ENCODE results near the gene TMEM176A. TPM values are rescaled to one million over a fixed set of nuclear protein-coding genes. Genes with fewer than 3 reads are reported as not detected.

TMEM176A gene
- total and polyA plus RNA-seq, 2 of the 8 experiments (the other 6 are each of a cell fraction or from before 2014, with no cell fraction given) = 1.3 to 1.5 TPM

GRCh38 chr7:150826061-150826849, 25.7 kb downstream of the TMEM176A start:
- 88% methylated on average over 6 of the region's 6 CpGs; no CpG with 5 or more reads in 1 of the 2 experiments for WGBS, 2 experiments (ENCODE audit: extremely low coverage in 1 of 2, insufficient coverage in 1 of 2, insufficient read length in 1 of 2, insufficient replicate concordance in 2 of 2, low coverage in 1 of 2, low lambda C conversion rate in 2 of 2, missing lambda C conversion rate in 1 of 2)

More at GRCh38 chr7:150826061-150826849, 25.7 kb downstream of the TMEM176A start:
- Histone ChIP-seq H3K4ac (replicated peaks; ENCODE audit: insufficient read length, low read depth, low read length) (no peak overlapping the region), H3K23me2 (ENCODE audit: low read depth, low read length) (no peaks in the 10 kb centered on the region), H3K14ac (ENCODE audit: insufficient read length) (no peak overlapping the region), H2BK15ac (ENCODE audit: low read length) (no peak overlapping the region), H3K27ac (ENCODE audit: low read depth, low read length) (no peak overlapping the region), H3K27me3 (replicated peaks in 1 of 4; ENCODE audit: control insufficient read depth in 3 of 4, extremely low read depth in 1 of 4, insufficient read depth in 3 of 4, low read length in 3 of 4) (no peaks in the 10 kb centered on the region; a peak in 1 of 7 replicates), H3K4me3 (ENCODE audit: extremely low read depth in 1 of 4, insufficient read depth in 2 of 4, low read depth in 3 of 4, low read length in 4 of 4) (no peak overlapping the region), H4K8ac (ENCODE audit: extremely low read depth, insufficient read depth, low read length) (no peak overlapping the region; the same call in 1 of the 2 replicates), H3K36me3 (ENCODE audit: control insufficient read depth in 2 of 4, insufficient read depth in 4 of 4, low read length in 3 of 4) (no peaks in the 10 kb centered on the region), H3K9ac (replicated peaks in 1 of 4; ENCODE audit: extremely low read depth in 1 of 4, low read depth in 3 of 4, low read length in 3 of 4) (no peak overlapping the region), H3K79me1 (ENCODE audit: low read depth, low read length) (no peaks in the 10 kb centered on the region; the same call in 1 of the 2 replicates), H3K23ac (ENCODE audit: insufficient read length) (no peak overlapping the region), H3K4me2 (ENCODE audit: insufficient read depth in 1 of 2, low read depth in 2 of 2, low read length in 2 of 2) (no peak overlapping the region), H2AK5ac (ENCODE audit: low read depth, low read length) (no peak overlapping the region), H2BK20ac (ENCODE audit: low read length) (no peak overlapping the region), H2AFZ (ENCODE audit: low read length) (no peak overlapping the region), H4K5ac (ENCODE audit: insufficient read length, low read depth, low read length) (no peak overlapping the region), H3K9me3 (ENCODE audit: insufficient read depth in 2 of 2, low read depth in 1 of 2, low read length in 1 of 2) (no peaks in the 10 kb centered on the region; a peak in 1 of 4 replicates), H4K91ac (replicated peaks; ENCODE audit: insufficient read length, low read length) (no peak overlapping the region), H3K18ac (ENCODE audit: extremely low read depth, low read length) (no peak overlapping the region), H2BK5ac (ENCODE audit: low read depth, low read length) (no peak overlapping the region), H3K56ac (replicated peaks; ENCODE audit: insufficient read length, low read depth, low read length) (no peak overlapping the region), H2BK12ac (ENCODE audit: low read depth, low read length) (no peak overlapping the region), H3K4me1 (replicated peaks in 1 of 4; ENCODE audit: control insufficient read depth in 3 of 4, insufficient read depth in 4 of 4, low read length in 3 of 4) (peaks cover 0 to 3% (median 0%) of the 10 kb centered on the region in 4 experiments; a peak in 2 of 7 replicates), H2BK120ac (replicated peaks; ENCODE audit: low read depth, low read length) (no peak overlapping the region), H3K79me2 (ENCODE audit: control insufficient read depth in 1 of 2, insufficient read depth in 2 of 2, low read length in 2 of 2) (no peaks in the 10 kb centered on the region), H4K20me1 (replicated peaks in 1 of 2; ENCODE audit: control insufficient read depth in 1 of 2, insufficient read depth in 2 of 2, low read length in 2 of 2) (no peaks in the 10 kb centered on the region)
- POLR2A ChIA-PET (ENCODE audit: partially characterized antibody) = no interaction called here
- CTCF ChIA-PET (ENCODE audit: partially characterized antibody) = no interaction called here
- FAIRE-seq = no peak
- TF ChIP-seq JUN (IDR thresholded peaks at IDR 0.05; ENCODE audit: low read depth, low read length) (no peak), SP1 (IDR thresholded peaks at IDR 0.05; ENCODE audit: low read depth, low read length) (no peak), ATF3 (IDR thresholded peaks at IDR 0.05; ENCODE audit: insufficient read depth, low read depth, low read length) (no peak), CBX8 (IDR thresholded peaks at IDR 0.05; ENCODE audit: borderline replicate concordance, low read depth, low read length) (no peak), SIRT6 (IDR thresholded peaks at IDR 0.05; ENCODE audit: low read length) (no peak), GABPA (IDR thresholded peaks at IDR 0.05; ENCODE audit: borderline replicate concordance, insufficient read depth, low read length) (no peak), ASH2L (IDR thresholded peaks at IDR 0.05; ENCODE audit: low read length) (no peak), CTBP2 (IDR thresholded peaks at IDR 0.05; ENCODE audit: borderline replicate concordance, insufficient read depth, insufficient read length, low read length) (no peak)
- DNase-seq (ENCODE audit: low read depth in 1 of 2, low spot score in 2 of 2) = no peak
